ENCODE measurements around the gene SLC39A6. TPM values are rescaled to one million over a fixed set of nuclear protein-coding genes. Genes with fewer than 3 reads are reported as not detected.

SLC39A6 gene
- total and polyA plus RNA-seq, 8 donors, result 2.9 to 24.5 (median 16.4) TPM

- H3K27me3 ChIP-seq, result no peaks in the 10 kb centered on the region
- no peaks in the 10 kb centered on the region for H3K4me1 ChIP-seq
- FAIRE-seq (no peak), DNase-seq (no peak), ATAC-seq (no peak)
- intact Hi-C loops (cut with DNase I), result no loop called here
- WGBS, 2 donors, result 89 to 90% methylated on average over 5 of the region's 5 CpGs
- peaks cover 0 to 30% (median 15%) of the 10 kb centered on the region in 3 donors for H3K36me3 ChIP-seq
- no peak overlapping the region for H3K4me3 ChIP-seq
- no peaks in the 10 kb centered on the region for H3K9me3 ChIP-seq
- H3K27ac ChIP-seq, result no peak overlapping the region
- no peak for TF ChIP-seq CTCF (IDR thresholded peaks at IDR 0.05)
These were observed 10.1 kb upstream of the SLC39A6 start for GRCh38 chr18:36139245-36139644.

- intact Hi-C loops (cut with DNase I), result no loop called here
- FAIRE-seq (no peak), ATAC-seq (no peak), DNase-seq (no peak)
- WGBS, 2 donors, result 27 to 31% methylated on average over 1 of the region's 1 CpG
- Histone ChIP-seq H3K27ac (no peak overlapping the region), H3K9me3 (no peaks in the 10 kb centered on the region), H3K36me3 (peaks cover 0 to 20% (median 0%) of the 10 kb centered on the region in 3 donors), H3K4me3 (no peak overlapping the region), H3K27me3 (no peaks in the 10 kb centered on the region), H3K4me1 (peaks cover 0 to 11% (median 6%) of the 10 kb centered on the region in 3 donors)
- TF ChIP-seq CTCF (IDR thresholded peaks at IDR 0.05), result no peak
These were observed 6.1 kb upstream of the SLC39A6 start for GRCh38 chr18:36135264-36135663.

GRCh38 chr18:36132756-36133155 lies 3.6 kb upstream of the SLC39A6 start:
- FAIRE-seq (no peak), ATAC-seq (no peak), DNase-seq (no peak)
- no peaks in the 10 kb centered on the region for H3K27me3 ChIP-seq
- no peaks in the 10 kb centered on the region for H3K9me3 ChIP-seq
- no peak overlapping the region for H3K4me3 ChIP-seq
- H3K36me3 ChIP-seq, result peaks cover 0 to 1% (median 0%) of the 10 kb centered on the region in 3 donors
- 76 to 78% methylated on average over 3 of the region's 3 CpGs for WGBS, 2 donors
- H3K27ac ChIP-seq, result no peak overlapping the region
- intact Hi-C loops (cut with DNase I), result no loop called here
- TF ChIP-seq CTCF (IDR thresholded peaks at IDR 0.05), result no peak
- peaks cover 4 to 15% (median 6%) of the 10 kb centered on the region in 3 donors for H3K4me1 ChIP-seq

GRCh38 chr18:36131692-36132483 lies 2.7 kb upstream of the SLC39A6 start:
- ATAC-seq, result no peak
- WGBS, 2 donors, result 77 to 83% methylated on average over 9 of the region's 9 CpGs
- Histone ChIP-seq H3K4me1 (peaks cover 4 to 15% (median 6%) of the 10 kb centered on the region in 3 donors), H3K9me3 (no peaks in the 10 kb centered on the region), H3K36me3 (no peaks in the 10 kb centered on the region), H3K4me3 (no peak overlapping the region), H3K27me3 (no peaks in the 10 kb centered on the region), H3K27ac (no peak overlapping the region)
- no peak for FAIRE-seq
- intact Hi-C loops (cut with DNase I), result no loop called here
- no peak for DNase-seq
- no peak for TF ChIP-seq CTCF (IDR thresholded peaks at IDR 0.05)

All from pancreas (tissue), 10 donors.